GM21390 (cell line): ENCODE data around the gene MCOLN1.
"Not testable (repeated sequence)": the region's sequence is repeated elsewhere in the genome, so short reads cannot be mapped to it uniquely, and the experiment has no call there.

Experiments used
- ATAC-seq: cut with Tn5 transposase; IDR thresholded peaks from one replicate; pipeline ENCODE4 v1.9.1; 2021; ENCODE audit not compliant: unreplicated experiment

Gene MCOLN1

GRCh38 chr19:7562646-7563393 is 40.4 kb downstream of the MCOLN1 start:
- no peak for ATAC-seq

GRCh38 chr19:7564866-7565265 is 42.4 kb downstream of the MCOLN1 start:
- no peak for ATAC-seq

GRCh38 chr19:7565332-7565731 is 42.9 kb downstream of the MCOLN1 start:
- ATAC-seq = no peak

- no peak for ATAC-seq
These were observed 48.3 kb downstream of the MCOLN1 start for GRCh38 chr19:7570761-7571160.

GRCh38 chr19:7575434-7576040 is 53.1 kb downstream of the MCOLN1 start:
- no peak for ATAC-seq

GRCh38 chr19:7577422-7577821 is 55.0 kb downstream of the MCOLN1 start:
- not testable (repeated sequence) for ATAC-seq

GRCh38 chr19:7578127-7578526 is 55.7 kb downstream of the MCOLN1 start:
- no peak for ATAC-seq

GRCh38 chr19:7579182-7579581 is 56.8 kb downstream of the MCOLN1 start:
- no peak for ATAC-seq

- no peak for ATAC-seq
These were observed 60.0 kb downstream of the MCOLN1 start for GRCh38 chr19:7582446-7582845.
